MCF 10A (cell line): ENCODE measurements around the gene KCNA5. TPM values are rescaled to one million over a fixed set of nuclear protein-coding genes. Genes with fewer than 3 reads are reported as not detected.

Source experiments
- BruUV-seq: library from RNA; stranded (reverse); fragments of 400-500 nt; replicated peaks from 2 replicates; lab custom pipeline; 2021; lab: Mats Ljungman, UMichigan
- CTCF ChIA-PET: fragments of 300-600 bp; sonication (Branson Sonifier 250); formaldehyde crosslinking; extraction: SDS; loops from one replicate; lab custom pipeline; 2021; ENCODE audit warnings: antibody characterized with exemption, inconsistent platforms; lab: Yijun Ruan, JAX
- POLR2A ChIA-PET: fragments of 300-600, 350-650 bp; sonication (Branson Sonifier 250); formaldehyde crosslinking; extraction: SDS; loops from one replicate; lab custom pipeline; 2020; ENCODE audit warnings: antibody characterized with exemption, inconsistent platforms; lab: Yijun Ruan, JAX
- DNase-seq: peaks from one replicate; pipeline ENCODE4 v3.0.0-alpha.2; 2018; ENCODE audit not compliant: unreplicated experiment
- H3K27ac Mint-ChIP-seq: one replicate; pipeline ENCODE4 v1.8.0; 2022; ENCODE audit warnings: mild to moderate bottlenecking, low read depth, mixed read lengths; ENCODE audit not compliant: unreplicated experiment
- H3K27me3 Mint-ChIP-seq: one replicate; pipeline ENCODE4 v1.8.0; 2022; ENCODE audit warnings: mixed read lengths; ENCODE audit not compliant: insufficient read depth, unreplicated experiment
- H3K36me3 Mint-ChIP-seq: one replicate; pipeline ENCODE4 v1.8.0; 2022; ENCODE audit warnings: mild to moderate bottlenecking, moderate library complexity, mixed read lengths; ENCODE audit not compliant: insufficient read depth, unreplicated experiment
- H3K4me1 Mint-ChIP-seq: one replicate; pipeline ENCODE4 v1.8.0; 2022; ENCODE audit warnings: mixed read lengths; ENCODE audit not compliant: insufficient read depth, unreplicated experiment
- H3K4me3 Mint-ChIP-seq: one replicate; pipeline ENCODE4 v1.8.0; 2022; ENCODE audit warnings: mild to moderate bottlenecking, moderate library complexity, mixed read lengths; ENCODE audit not compliant: unreplicated experiment
- H3K9me3 Mint-ChIP-seq: one replicate; pipeline ENCODE4 v1.8.0; 2022; ENCODE audit warnings: mixed read lengths; ENCODE audit not compliant: unreplicated experiment
- CTCF ChIP-seq: fragments of 200-600 bp; IDR thresholded peaks from one replicate; pipeline ENCODE4 v1.8.0; 2022; ENCODE audit warnings: antibody characterized with exemption, mild to moderate bottlenecking; ENCODE audit not compliant: unreplicated experiment
- intact Hi-C: fragments of 100-400 bp; cut with micrococcal nuclease; formaldehyde crosslinking; loops from 2 replicates; pipeline ENCODE4 v1.14.1; 2022
- total RNA-seq: library from RNA; stranded (reverse); gene quantifications from 2 replicates; pipeline ENCODE4 v1.2.3, GENCODE V29; 2022

The KCNA5 gene
- total RNA-seq, 1 experiment from 2014 or later: not detected

GRCh38 chr12:5047729-5048128 is 4.0 kb downstream of the KCNA5 start:
- intact Hi-C loops: no loop called here
- no peak for TF ChIP-seq CTCF
- ChIA-PET POLR2A (no interaction called here), CTCF (no interaction called here)
- H3K4me1 Mint-ChIP-seq: no peaks in the 10 kb centered on the region
- no peak for DNase-seq
- no peaks in the 10 kb centered on the region for H3K27me3 Mint-ChIP-seq
- no TSS peak for BruUV-seq
- H3K27ac Mint-ChIP-seq: no peak overlapping the region
- peaks cover 5% of the 10 kb centered on the region for H3K36me3 Mint-ChIP-seq
- H3K9me3 Mint-ChIP-seq: peaks cover 8% of the 10 kb centered on the region
- H3K4me3 Mint-ChIP-seq: no peak overlapping the region

GRCh38 chr12:5050542-5050941 is 6.9 kb downstream of the KCNA5 start:
- intact Hi-C loops: no loop called here
- ChIA-PET POLR2A (no interaction called here), CTCF (interaction anchor here (1.7 kb wide), 1 partner anchor 27 kb away, joined by 3 read pairs; no protein-coding TSS in a partner anchor)
- Mint-ChIP-seq H3K36me3 (peaks cover 1% of the 10 kb centered on the region), H3K27ac (no peak overlapping the region), H3K9me3 (peaks cover 8% of the 10 kb centered on the region), H3K4me3 (no peak overlapping the region), H3K27me3 (no peaks in the 10 kb centered on the region), H3K4me1 (no peaks in the 10 kb centered on the region)
- BruUV-seq: no TSS peak
- DNase-seq: no peak
- no peak for TF ChIP-seq CTCF

GRCh38 chr12:5051334-5051733 is 7.7 kb downstream of the KCNA5 start:
- intact Hi-C loops: no loop called here
- no peak overlapping the region for H3K4me3 Mint-ChIP-seq
- ChIA-PET POLR2A (no interaction called here), CTCF (no interaction called here)
- H3K4me1 Mint-ChIP-seq: no peaks in the 10 kb centered on the region
- H3K27me3 Mint-ChIP-seq: no peaks in the 10 kb centered on the region
- DNase-seq: no peak
- H3K9me3 Mint-ChIP-seq: peaks cover 11% of the 10 kb centered on the region
- no peak for TF ChIP-seq CTCF
- no peaks in the 10 kb centered on the region for H3K36me3 Mint-ChIP-seq
- no TSS peak for BruUV-seq
- no peak overlapping the region for H3K27ac Mint-ChIP-seq

GRCh38 chr12:5051913-5052312 is 8.2 kb downstream of the KCNA5 start:
- Mint-ChIP-seq H3K4me1 (no peaks in the 10 kb centered on the region), H3K4me3 (no peak overlapping the region), H3K27me3 (no peaks in the 10 kb centered on the region), H3K9me3 (peaks cover 16% of the 10 kb centered on the region), H3K27ac (no peak overlapping the region), H3K36me3 (no peaks in the 10 kb centered on the region)
- BruUV-seq: no TSS peak
- POLR2A ChIA-PET: no interaction called here
- no peak for DNase-seq
- no peak for TF ChIP-seq CTCF
- CTCF ChIA-PET: interaction anchor here (1.0 kb wide), 1 partner anchor 12 kb away, joined by 4 read pairs; no protein-coding TSS in a partner anchor
- intact Hi-C loops: no loop called here
